Measurements from ENCODE around the gene GPC4. TPM values are rescaled to one million over a fixed set of nuclear protein-coding genes. Genes with fewer than 3 reads are reported as not detected.
A peak's percentile ranks its signal among the peaks of the same experiment; 100 is the strongest.

The GPC4 gene
- polyA plus RNA-seq (2013, experiment 1 of 2): 6.8 TPM
- 7.3 TPM for polyA plus RNA-seq (2013, experiment 2 of 2)

DNA sequence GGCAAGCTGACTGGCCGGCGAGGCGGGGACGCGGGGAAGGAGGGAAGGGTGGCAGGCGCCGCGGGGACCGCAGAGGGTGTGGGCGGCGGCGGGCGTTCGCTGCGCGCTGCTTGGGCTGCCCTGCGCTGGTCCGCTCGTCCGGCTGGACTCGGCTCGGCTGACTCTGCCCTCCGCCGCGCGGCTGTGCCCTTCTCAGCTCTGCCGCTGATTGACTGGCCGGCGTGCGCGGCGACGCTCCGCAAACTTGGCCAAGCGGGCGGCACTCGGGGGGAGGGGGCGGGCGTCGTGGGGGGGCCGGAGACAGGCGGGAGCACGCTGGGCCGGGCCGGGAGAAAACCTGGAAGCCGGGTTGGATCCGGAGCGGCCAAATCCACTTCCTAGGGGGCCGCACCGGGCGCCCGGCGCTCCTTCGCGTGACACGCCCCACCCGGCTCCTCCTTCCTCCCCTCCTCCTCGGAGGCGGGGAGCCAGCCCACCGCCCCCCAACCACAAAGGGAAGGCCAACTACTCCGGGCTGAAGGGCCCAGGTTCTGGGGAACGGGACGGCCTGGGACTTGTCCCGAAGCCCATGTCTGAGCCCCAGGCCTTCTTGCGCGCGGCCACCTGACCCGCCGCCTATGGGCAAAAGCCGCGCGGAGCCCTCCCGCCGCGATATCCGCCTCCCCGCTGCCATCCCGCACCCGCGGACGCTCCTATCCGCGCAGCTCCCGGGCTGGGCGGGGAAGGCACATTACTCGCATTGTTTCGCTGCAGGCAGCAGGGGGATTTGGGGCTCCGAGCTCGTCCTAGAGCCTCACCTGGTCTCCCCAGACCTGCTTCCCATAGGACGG, at the start of gene GPC4:
GPC4 (minus strand) TSS at position 214 of the 830 bp plus-strand sequence. CDS start 524 bp downstream, outside the sequence.
- H2BK120ac ChIP-seq (ENCODE audit: low read depth, low read length): no peak within 1 kb of the TSS
- peak within 1 kb of the TSS; percentile 80 for H3K4me2 ChIP-seq (ENCODE audit: insufficient read depth, low read length, poor library complexity, severe bottlenecking)
- peak within 1 kb of the TSS; percentile 66 for H2BK5ac ChIP-seq (ENCODE audit: low read length)
- no peak within 1 kb of the TSS for H4K8ac ChIP-seq (ENCODE audit: low read depth, low read length)
- H3K36me3 ChIP-seq (replicated peaks in 1 of 2; ENCODE audit: control insufficient read depth in 2 of 2, insufficient read depth in 2 of 2, low read length in 2 of 2): peaks cover 0 to 6% of the 10 kb centered on the region in 2 donors
- H3K23ac ChIP-seq (ENCODE audit: low read depth, low read length, poor library complexity): peak within 1 kb of the TSS; percentile 93
- no peak within 1 kb of the TSS for H3K4ac ChIP-seq (ENCODE audit: low read length)
- H3K18ac ChIP-seq (ENCODE audit: low read length): peak within 1 kb of the TSS; percentile 91
- peaks cover 9 to 11% of the 10 kb centered on the region in 2 donors for H3K4me1 ChIP-seq (ENCODE audit: control insufficient read depth in 2 of 2, insufficient read depth in 1 of 2, low read depth in 1 of 2, low read length in 2 of 2)
- peak within 1 kb of the TSS; percentile 83 for H2AFZ ChIP-seq (ENCODE audit: low read length)
- H3K79me1 ChIP-seq (ENCODE audit: low read depth, low read length): no peaks in the 10 kb centered on the region
- WGBS, 2 donors (ENCODE audit: extremely low coverage in 2 of 2, insufficient read length in 2 of 2, insufficient replicate concordance in 1 of 2): no CpG with 5 or more reads among the region's 90 CpGs
- no peaks in the 10 kb centered on the region for H3K27me3 ChIP-seq (ENCODE audit: control insufficient read depth in 3 of 3, insufficient read depth in 3 of 3, low read depth in 1 of 3, low read length in 3 of 3)
- H3K9ac ChIP-seq (ENCODE audit: low read depth, low read length, poor library complexity): peak within 1 kb of the TSS; percentile 84
- H4K91ac ChIP-seq (ENCODE audit: low read depth, low read length, poor library complexity): no peak within 1 kb of the TSS
- no peak within 1 kb of the TSS for H3K14ac ChIP-seq (ENCODE audit: low read length)
- peak; percentile 51 for DNase-seq (ENCODE audit: low spot score)
- no peaks in the 10 kb centered on the region for H3K9me3 ChIP-seq (replicated peaks in 1 of 2; ENCODE audit: control insufficient read depth in 2 of 2, insufficient read depth in 1 of 2, low read depth in 1 of 2, low read length in 2 of 2)
- peak within 1 kb of the TSS; percentile 67 for H2BK15ac ChIP-seq (ENCODE audit: low read length)
- no peak within 1 kb of the TSS for H2BK12ac ChIP-seq (ENCODE audit: low read length)
- H3K4me3 ChIP-seq (ENCODE audit: low read length in 2 of 2): peak within 1 kb of the TSS; percentile 72 to 87
- no peak within 1 kb of the TSS for H3K27ac ChIP-seq (replicated peaks; ENCODE audit: low read length)
- no peak within 1 kb of the TSS for H2AK5ac ChIP-seq (ENCODE audit: low read depth, low read length)

DNA sequence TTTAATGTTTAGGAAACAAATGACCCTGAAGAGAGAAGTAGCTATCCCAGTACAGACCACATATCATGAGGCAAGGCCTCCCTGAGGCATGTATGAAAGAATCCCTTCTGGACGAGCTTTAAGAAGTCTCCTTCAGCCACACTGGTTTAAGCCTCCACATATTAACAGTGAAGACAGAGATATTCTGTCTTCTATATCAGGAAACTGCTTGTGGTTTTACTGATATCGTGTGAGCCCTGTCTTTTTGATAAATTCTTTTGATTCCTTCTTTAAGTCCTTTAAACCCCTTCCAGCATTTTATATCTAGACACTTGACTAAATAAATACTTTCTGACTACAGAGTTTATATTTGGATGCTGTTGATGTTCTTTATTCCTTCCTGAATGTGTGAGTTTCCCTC, 45.9 kb upstream of the GPC4 start:
- Histone ChIP-seq H2BK5ac (ENCODE audit: low read length) (no peak overlapping the region), H3K4ac (ENCODE audit: low read length) (no peak overlapping the region), H2BK120ac (ENCODE audit: low read depth, low read length) (no peak overlapping the region), H3K18ac (ENCODE audit: low read length) (no peak overlapping the region), H3K9me3 (replicated peaks in 1 of 2; ENCODE audit: control insufficient read depth in 2 of 2, insufficient read depth in 1 of 2, low read depth in 1 of 2, low read length in 2 of 2) (no peaks in the 10 kb centered on the region), H3K14ac (ENCODE audit: low read length) (no peak overlapping the region), H3K4me3 (ENCODE audit: low read length in 2 of 2) (no peak overlapping the region), H3K9ac (ENCODE audit: low read depth, low read length, poor library complexity) (no peak overlapping the region), H3K27ac (replicated peaks; ENCODE audit: low read length) (no peak overlapping the region), H3K23ac (ENCODE audit: low read depth, low read length, poor library complexity) (no peak overlapping the region), H3K27me3 (ENCODE audit: control insufficient read depth in 3 of 3, insufficient read depth in 3 of 3, low read depth in 1 of 3, low read length in 3 of 3) (no peaks in the 10 kb centered on the region), H2BK12ac (ENCODE audit: low read length) (no peak overlapping the region), H3K79me1 (ENCODE audit: low read depth, low read length) (no peaks in the 10 kb centered on the region), H3K36me3 (replicated peaks in 1 of 2; ENCODE audit: control insufficient read depth in 2 of 2, insufficient read depth in 2 of 2, low read length in 2 of 2) (no peaks in the 10 kb centered on the region), H2AK5ac (ENCODE audit: low read depth, low read length) (no peak overlapping the region), H2BK15ac (ENCODE audit: low read length) (no peak overlapping the region), H3K4me1 (ENCODE audit: control insufficient read depth in 2 of 2, insufficient read depth in 1 of 2, low read depth in 1 of 2, low read length in 2 of 2) (no peaks in the 10 kb centered on the region), H4K8ac (ENCODE audit: low read depth, low read length) (no peak overlapping the region), H4K91ac (ENCODE audit: low read depth, low read length, poor library complexity) (no peak overlapping the region), H3K4me2 (ENCODE audit: insufficient read depth, low read length, poor library complexity, severe bottlenecking) (no peak overlapping the region), H2AFZ (ENCODE audit: low read length) (no peak overlapping the region)
- WGBS, 2 donors (ENCODE audit: extremely low coverage in 2 of 2, insufficient read length in 2 of 2, insufficient replicate concordance in 1 of 2): no CpG with 5 or more reads among the region's 2 CpGs
- no peak for DNase-seq (ENCODE audit: low spot score)

DNA sequence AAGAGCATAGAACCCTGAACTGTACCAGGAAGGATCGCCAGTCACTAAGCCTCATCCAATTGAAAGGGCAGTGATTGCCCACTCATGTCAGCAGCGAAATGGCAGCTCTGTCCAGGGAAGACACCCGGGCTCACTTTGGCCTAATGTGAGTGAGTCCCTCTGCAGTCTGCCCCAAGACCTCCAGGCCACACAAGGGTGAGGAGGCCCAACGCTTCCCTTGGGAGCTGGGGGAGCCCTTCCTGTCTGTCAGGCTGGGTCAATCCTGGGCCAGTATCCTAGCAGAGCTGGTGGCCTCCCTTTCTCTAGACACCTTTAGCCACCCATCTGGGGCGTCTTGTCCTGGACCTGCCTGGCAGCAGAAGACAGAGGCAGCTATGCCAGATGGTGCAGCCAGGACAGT, 39.6 kb upstream of the GPC4 start:
- no peak overlapping the region for H3K4me3 ChIP-seq (ENCODE audit: low read length in 2 of 2)
- no peak overlapping the region for H3K23ac ChIP-seq (ENCODE audit: low read depth, low read length, poor library complexity)
- no CpG with 5 or more reads among the region's 5 CpGs for WGBS, 2 donors (ENCODE audit: extremely low coverage in 2 of 2, insufficient read length in 2 of 2, insufficient replicate concordance in 1 of 2)
- DNase-seq (ENCODE audit: low spot score): no peak
- no peak overlapping the region for H4K8ac ChIP-seq (ENCODE audit: low read depth, low read length)
- no peak overlapping the region for H2BK120ac ChIP-seq (ENCODE audit: low read depth, low read length)
- H3K9me3 ChIP-seq (replicated peaks in 1 of 2; ENCODE audit: control insufficient read depth in 2 of 2, insufficient read depth in 1 of 2, low read depth in 1 of 2, low read length in 2 of 2): no peaks in the 10 kb centered on the region
- no peak overlapping the region for H3K4me2 ChIP-seq (ENCODE audit: insufficient read depth, low read length, poor library complexity, severe bottlenecking)
- H2BK15ac ChIP-seq (ENCODE audit: low read length): no peak overlapping the region
- no peak overlapping the region for H2AFZ ChIP-seq (ENCODE audit: low read length)
- no peak overlapping the region for H3K14ac ChIP-seq (ENCODE audit: low read length)
- no peaks in the 10 kb centered on the region for H3K79me1 ChIP-seq (ENCODE audit: low read depth, low read length)
- no peak overlapping the region for H3K4ac ChIP-seq (ENCODE audit: low read length)
- H4K91ac ChIP-seq (ENCODE audit: low read depth, low read length, poor library complexity): no peak overlapping the region
- no peaks in the 10 kb centered on the region for H3K27me3 ChIP-seq (ENCODE audit: control insufficient read depth in 3 of 3, insufficient read depth in 3 of 3, low read depth in 1 of 3, low read length in 3 of 3)
- H3K27ac ChIP-seq (replicated peaks; ENCODE audit: low read length): no peak overlapping the region
- no peak overlapping the region for H3K9ac ChIP-seq (ENCODE audit: low read depth, low read length, poor library complexity)
- H3K4me1 ChIP-seq (ENCODE audit: control insufficient read depth in 2 of 2, insufficient read depth in 1 of 2, low read depth in 1 of 2, low read length in 2 of 2): no peaks in the 10 kb centered on the region
- H2BK5ac ChIP-seq (ENCODE audit: low read length): no peak overlapping the region
- H3K18ac ChIP-seq (ENCODE audit: low read length): no peak overlapping the region
- no peak overlapping the region for H2BK12ac ChIP-seq (ENCODE audit: low read length)
- H2AK5ac ChIP-seq (ENCODE audit: low read depth, low read length): no peak overlapping the region
- no peaks in the 10 kb centered on the region for H3K36me3 ChIP-seq (replicated peaks in 1 of 2; ENCODE audit: control insufficient read depth in 2 of 2, insufficient read depth in 2 of 2, low read length in 2 of 2)

DNA sequence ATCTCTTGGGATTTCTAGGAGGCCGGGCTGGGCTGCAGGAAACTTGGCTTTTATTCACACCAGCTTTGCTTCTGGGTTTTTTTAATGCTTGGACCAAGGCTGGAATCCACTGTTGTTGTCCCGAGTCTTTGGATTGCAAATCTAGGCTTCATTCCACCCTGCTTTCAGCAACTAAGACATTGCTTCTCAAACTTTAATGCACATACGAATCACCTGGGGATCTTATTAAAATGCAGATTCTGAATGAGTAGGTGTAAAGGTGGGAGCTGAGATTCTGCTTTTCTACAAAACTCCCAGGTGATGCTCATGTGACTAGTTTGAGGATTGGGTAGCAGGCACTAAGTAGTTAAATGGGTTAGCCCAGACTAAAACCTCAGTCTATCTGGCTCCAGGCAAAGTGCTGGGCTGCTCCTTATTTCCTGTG, 39.2 kb upstream of the GPC4 start:
- WGBS, 2 donors (ENCODE audit: extremely low coverage in 2 of 2, insufficient read length in 2 of 2, insufficient replicate concordance in 1 of 2): no CpG with 5 or more reads among the region's 3 CpGs
- no peak for DNase-seq (ENCODE audit: low spot score)
- no peak overlapping the region for H3K14ac ChIP-seq (ENCODE audit: low read length)
- H3K4me2 ChIP-seq (ENCODE audit: insufficient read depth, low read length, poor library complexity, severe bottlenecking): no peak overlapping the region
- no peak overlapping the region for H3K4ac ChIP-seq (ENCODE audit: low read length)
- H3K9me3 ChIP-seq (replicated peaks in 1 of 2; ENCODE audit: control insufficient read depth in 2 of 2, insufficient read depth in 1 of 2, low read depth in 1 of 2, low read length in 2 of 2): no peaks in the 10 kb centered on the region
- H3K23ac ChIP-seq (ENCODE audit: low read depth, low read length, poor library complexity): no peak overlapping the region
- no peaks in the 10 kb centered on the region for H3K4me1 ChIP-seq (ENCODE audit: control insufficient read depth in 2 of 2, insufficient read depth in 1 of 2, low read depth in 1 of 2, low read length in 2 of 2)
- H3K18ac ChIP-seq (ENCODE audit: low read length): no peak overlapping the region
- no peaks in the 10 kb centered on the region for H3K79me1 ChIP-seq (ENCODE audit: low read depth, low read length)
- no peak overlapping the region for H4K8ac ChIP-seq (ENCODE audit: low read depth, low read length)
- no peak overlapping the region for H3K27ac ChIP-seq (replicated peaks; ENCODE audit: low read length)
- H3K27me3 ChIP-seq (ENCODE audit: control insufficient read depth in 3 of 3, insufficient read depth in 3 of 3, low read depth in 1 of 3, low read length in 3 of 3): no peaks in the 10 kb centered on the region
- H3K4me3 ChIP-seq (ENCODE audit: low read length in 2 of 2): no peak overlapping the region
- no peak overlapping the region for H2BK5ac ChIP-seq (ENCODE audit: low read length)
- no peaks in the 10 kb centered on the region for H3K36me3 ChIP-seq (replicated peaks in 1 of 2; ENCODE audit: control insufficient read depth in 2 of 2, insufficient read depth in 2 of 2, low read length in 2 of 2)
- no peak overlapping the region for H2BK12ac ChIP-seq (ENCODE audit: low read length)
- H2BK15ac ChIP-seq (ENCODE audit: low read length): no peak overlapping the region
- H2AFZ ChIP-seq (ENCODE audit: low read length): no peak overlapping the region
- H2AK5ac ChIP-seq (ENCODE audit: low read depth, low read length): no peak overlapping the region
- no peak overlapping the region for H4K91ac ChIP-seq (ENCODE audit: low read depth, low read length, poor library complexity)
- no peak overlapping the region for H2BK120ac ChIP-seq (ENCODE audit: low read depth, low read length)
- H3K9ac ChIP-seq (ENCODE audit: low read depth, low read length, poor library complexity): no peak overlapping the region
